A673 (cell line): Measurements from ENCODE around the gene PCBD2. TPM values are rescaled to one million over a fixed set of nuclear protein-coding genes. Genes with fewer than 3 reads are reported as not detected.
"Not testable (repeated sequence)": the region's sequence is repeated elsewhere in the genome, so short reads cannot be mapped to it uniquely, and the experiment has no call there.

Source experiments
- Bru-seq: library from RNA; stranded (reverse); fragments of 400-500 nt; gene quantifications from one replicate; lab custom pipeline; 2021; lab: Mats Ljungman, UMichigan
- BruChase-seq, 2 experiments: library from RNA; stranded (reverse); fragments of 400-500 nt; gene quantifications; one replicate each; lab custom pipeline; 2021; lab: Mats Ljungman, UMichigan
- BruUV-seq: library from RNA; stranded (reverse); fragments of 400-500 nt; replicated peaks from 2 replicates; lab custom pipeline; 2021; lab: Mats Ljungman, UMichigan
- CTCF ChIA-PET: fragments of 300-600 bp; sonication (Branson Sonifier 250); formaldehyde crosslinking; loops from one replicate; lab custom pipeline; 2022; ENCODE audit warnings: antibody characterized with exemption; lab: Charles Lee
- POLR2A ChIA-PET: fragments of 300-600 bp; sonication (Branson Sonifier 250); formaldehyde crosslinking; loops from one replicate; lab custom pipeline; 2022; ENCODE audit warnings: antibody characterized with exemption; ENCODE audit not compliant: low non-redundant PET; lab: Charles Lee
- DNase-seq: peaks from one replicate; pipeline ENCODE4 v3.0.0-alpha.2; 2015; ENCODE audit warnings: low spot score
- H3K27ac ChIP-seq: fragments of 200-600 bp; sonication (generic); 2 replicates; pipeline ENCODE4 v1.5.1; 2016; ENCODE audit warnings: mixed run types, low read depth, mild to moderate bottlenecking, mixed read lengths, antibody characterized with exemption, low read length; ENCODE audit not compliant: poor library complexity, severe bottlenecking
- H3K27me3 ChIP-seq: fragments of 200-600 bp; sonication (generic); replicated peaks from 2 replicates; pipeline ENCODE4 v1.6.1; 2017; ENCODE audit warnings: mixed run types, low read depth, mild to moderate bottlenecking, mixed read lengths, antibody characterized with exemption, low read length; ENCODE audit not compliant: insufficient read depth, poor library complexity
- H3K36me3 ChIP-seq: fragments of 200-600 bp; sonication (generic); 2 replicates; pipeline ENCODE4 v1.6.1; 2016; ENCODE audit warnings: mixed run types, mild to moderate bottlenecking, mixed read lengths, antibody characterized with exemption, low read length; ENCODE audit not compliant: insufficient read depth, poor library complexity, severe bottlenecking
- H3K4me1 ChIP-seq: fragments of 200-600 bp; sonication (generic); 2 replicates; pipeline ENCODE4 v1.6.1; 2017; ENCODE audit warnings: mixed run types, mild to moderate bottlenecking, mixed read lengths, antibody characterized with exemption, low read length; ENCODE audit not compliant: insufficient read depth, poor library complexity, severe bottlenecking
- H3K4me3 ChIP-seq: fragments of 200-600 bp; sonication (generic); 2 replicates; pipeline ENCODE4 v1.5.1; 2016; ENCODE audit warnings: low read depth, mixed run types, mild to moderate bottlenecking, mixed read lengths, low read length; ENCODE audit not compliant: poor library complexity, severe bottlenecking
- H3K9me3 ChIP-seq: fragments of 200-600 bp; sonication (generic); 2 replicates; pipeline ENCODE4 v1.6.1; 2016; ENCODE audit warnings: mixed run types, low read depth, mild to moderate bottlenecking, mixed read lengths, antibody characterized with exemption, low read length; ENCODE audit not compliant: poor library complexity, severe bottlenecking
- EZH2 ChIP-seq: fragments of 200-600 bp; sonication (generic); IDR thresholded peaks from 2 replicates; pipeline ENCODE4 v1.6.1; 2017; ENCODE audit warnings: borderline replicate concordance, low read depth, mild to moderate bottlenecking, mixed read lengths, antibody characterized with exemption, low read length; ENCODE audit not compliant: poor library complexity, severe bottlenecking
- intact Hi-C: fragments of 100-400 bp; cut with micrococcal nuclease; formaldehyde crosslinking; loops from one replicate; pipeline ENCODE4 v1.10.0; 2022; ENCODE audit not compliant: unreplicated experiment
- long read RNA-seq: library from polyadenylated mRNA; stranded (forward); transcript quantifications from one replicate; pipeline ENCODE4 v2.0.0, GENCODE V29; 2022
- total RNA-seq: library from RNA; stranded (reverse); gene quantifications from 2 replicates; pipeline ENCODE4 v1.2.3, GENCODE V29; 2021
- TF ChIP-seq, protein P1 (sequence below): fragments of 300-800, 200-600 bp; sonication (generic); conservative IDR thresholded peaks from 2 replicates; pipeline ENCODE4 v1.5.1; 2017; ENCODE audit warnings: low read depth, mild to moderate bottlenecking, antibody characterized with exemption, low read length, moderate library complexity, mixed read lengths

PCBD2 gene
- total RNA-seq (13.8 and 14.6 TPM in 2 replicates), Bru-seq, nascent RNA (percentile 83 among the genes with signal in this experiment), BruChase-seq, experiment 1, labeled RNA remaining after a 2-hour chase (percentile 79 among the genes with signal in this experiment), BruChase-seq, experiment 2, labeled RNA remaining after a 6-hour chase (percentile 93 among the genes with signal in this experiment)
- long read RNA-seq, transcript PCBD2-201 (4 exons, 1,223 nt): major isoform, 13 of 18 reads
- long read RNA-seq, partial matches to known transcripts: 1 of 18 reads
- long read RNA-seq, other reads (novel, unspliced or antisense): 4 of 18 reads

DNA sequence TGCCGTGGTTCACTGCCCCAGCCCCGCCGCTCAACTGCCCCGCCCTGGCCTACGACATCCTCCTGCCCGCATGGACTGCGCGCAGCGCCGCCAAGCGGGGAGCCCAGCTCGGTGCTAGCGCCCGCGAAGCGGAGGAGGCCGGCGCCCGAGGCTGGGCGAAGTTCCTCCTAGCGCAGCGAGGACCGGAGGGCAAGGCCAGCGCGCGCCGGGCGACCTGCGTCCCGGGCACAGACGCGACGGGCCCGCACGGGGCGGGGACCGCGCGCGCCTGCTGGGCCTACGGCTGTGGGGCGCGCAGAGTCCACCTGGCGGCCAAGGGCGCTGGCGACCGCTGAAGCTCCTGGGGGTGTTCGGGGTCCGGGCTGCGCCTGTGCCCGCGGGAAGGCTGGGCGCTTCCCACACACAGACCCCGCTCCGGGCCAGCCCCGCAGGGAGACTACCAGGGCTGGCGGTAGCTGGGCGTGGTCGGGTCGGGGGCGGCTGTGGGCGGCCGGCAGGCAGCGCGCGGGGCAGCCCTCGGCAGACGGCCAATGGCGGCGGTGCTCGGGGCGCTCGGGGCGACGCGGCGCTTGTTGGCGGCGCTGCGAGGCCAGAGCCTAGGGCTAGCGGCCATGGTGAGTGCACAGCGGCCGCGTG is at the start of gene PCBD2:
Gene PCBD2, plus strand, starts transcription at position 522 of the 636 bp plus-strand sequence. Its CDS starts 9 bp downstream, at position 531.
- no peaks in the 10 kb centered on the region for H3K36me3 ChIP-seq
- peak within 1 kb of the TSS; percentile 75 for H3K4me3 ChIP-seq
- H3K9me3 ChIP-seq: no peaks in the 10 kb centered on the region
- CTCF ChIA-PET: interaction anchor here (0.5 to 1.5 kb wide), 4 partner anchors 30 to 601 kb away, joined by 3 to 7 read pairs (median 4); partner anchors contain the start of genes CAMLG and TXNDC15
- H3K27me3 ChIP-seq: no peaks in the 10 kb centered on the region
- intact Hi-C loops: loop anchor here (1.0 to 2.0 kb wide), 3 partner anchors 30 to 166 kb away; partner anchors contain the start of genes CAMLG and TXNDC15
- peak; percentile 96 for DNase-seq
- BruUV-seq: no TSS peak
- H3K4me1 ChIP-seq: peaks cover 7% of the 10 kb centered on the region
- POLR2A ChIA-PET: no interaction called here
- no peak for TF ChIP-seq EZH2
- TF ChIP-seq, protein P1, sequence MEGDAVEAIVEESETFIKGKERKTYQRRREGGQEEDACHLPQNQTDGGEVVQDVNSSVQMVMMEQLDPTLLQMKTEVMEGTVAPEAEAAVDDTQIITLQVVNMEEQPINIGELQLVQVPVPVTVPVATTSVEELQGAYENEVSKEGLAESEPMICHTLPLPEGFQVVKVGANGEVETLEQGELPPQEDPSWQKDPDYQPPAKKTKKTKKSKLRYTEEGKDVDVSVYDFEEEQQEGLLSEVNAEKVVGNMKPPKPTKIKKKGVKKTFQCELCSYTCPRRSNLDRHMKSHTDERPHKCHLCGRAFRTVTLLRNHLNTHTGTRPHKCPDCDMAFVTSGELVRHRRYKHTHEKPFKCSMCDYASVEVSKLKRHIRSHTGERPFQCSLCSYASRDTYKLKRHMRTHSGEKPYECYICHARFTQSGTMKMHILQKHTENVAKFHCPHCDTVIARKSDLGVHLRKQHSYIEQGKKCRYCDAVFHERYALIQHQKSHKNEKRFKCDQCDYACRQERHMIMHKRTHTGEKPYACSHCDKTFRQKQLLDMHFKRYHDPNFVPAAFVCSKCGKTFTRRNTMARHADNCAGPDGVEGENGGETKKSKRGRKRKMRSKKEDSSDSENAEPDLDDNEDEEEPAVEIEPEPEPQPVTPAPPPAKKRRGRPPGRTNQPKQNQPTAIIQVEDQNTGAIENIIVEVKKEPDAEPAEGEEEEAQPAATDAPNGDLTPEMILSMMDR: peak; percentile 90
- peak within 1 kb of the TSS; percentile 96 for H3K27ac ChIP-seq

DNA sequence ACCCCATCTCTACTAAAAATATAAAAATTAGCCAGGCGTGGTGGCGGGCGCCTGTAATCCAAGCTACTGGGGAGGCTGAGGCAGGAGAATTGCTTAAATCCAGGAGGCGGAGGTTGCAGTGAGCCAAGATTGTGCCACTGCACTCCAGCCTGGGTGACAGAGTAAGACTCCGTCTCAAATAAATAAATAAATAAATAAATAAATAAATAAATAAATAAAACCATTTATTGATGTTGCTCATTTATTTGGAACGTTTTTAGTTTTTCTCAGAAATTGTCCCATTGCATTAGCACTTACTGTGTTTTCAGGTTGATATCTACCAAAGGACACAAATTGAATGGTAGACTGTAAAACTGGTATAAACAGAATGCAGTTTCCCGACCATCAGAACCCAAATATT is 48.5 kb upstream of the PCBD2 start:
- BruUV-seq, CTCF ChIA-PET, POLR2A ChIA-PET, H3K27ac ChIP-seq, H3K4me3 ChIP-seq, H3K9me3 ChIP-seq, H3K27me3 ChIP-seq, intact Hi-C loops, H3K4me1 ChIP-seq, DNase-seq: not testable (repeated sequence)
- H3K36me3 ChIP-seq: peaks cover 73% of the 10 kb centered on the region

DNA sequence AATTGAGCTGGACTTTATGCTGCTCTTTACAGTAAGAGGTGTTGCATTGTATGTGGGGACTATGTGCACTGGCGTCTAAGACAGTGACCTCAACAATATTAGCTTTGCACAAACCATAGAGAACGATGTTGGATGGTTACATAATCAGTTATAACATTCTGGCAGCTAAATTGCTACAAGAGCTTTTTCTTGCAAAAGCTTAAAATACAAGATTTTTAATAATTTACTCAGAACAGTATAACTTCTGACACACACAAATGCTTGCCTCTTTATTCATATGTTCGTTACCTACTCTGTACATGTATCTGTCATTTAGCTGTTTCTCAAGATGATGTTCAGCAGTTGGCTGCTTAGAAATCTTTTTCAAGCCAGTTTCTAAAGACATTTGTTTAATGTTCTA is 47.5 kb upstream of the PCBD2 start:
- no peaks in the 10 kb centered on the region for H3K4me1 ChIP-seq
- ChIA-PET CTCF (no interaction called here), POLR2A (no interaction called here)
- no peak overlapping the region for H3K27ac ChIP-seq
- intact Hi-C loops: no loop called here
- no peak overlapping the region for H3K4me3 ChIP-seq
- H3K27me3 ChIP-seq: no peaks in the 10 kb centered on the region
- BruUV-seq: no TSS peak
- H3K36me3 ChIP-seq: peaks cover 69% of the 10 kb centered on the region
- TF ChIP-seq, protein P1: no peak
- no peak for TF ChIP-seq EZH2
- H3K9me3 ChIP-seq: no peaks in the 10 kb centered on the region
- DNase-seq: no peak
